ENCODE data around the gene SIMC1. TPM values are rescaled to one million over a fixed set of nuclear protein-coding genes. Genes with fewer than 3 reads are reported as not detected.

The SIMC1 gene
- polyA plus RNA-seq, 1 of the 3 experiments (the other 2 are of a cell fraction), result 12.4 TPM

DNA sequence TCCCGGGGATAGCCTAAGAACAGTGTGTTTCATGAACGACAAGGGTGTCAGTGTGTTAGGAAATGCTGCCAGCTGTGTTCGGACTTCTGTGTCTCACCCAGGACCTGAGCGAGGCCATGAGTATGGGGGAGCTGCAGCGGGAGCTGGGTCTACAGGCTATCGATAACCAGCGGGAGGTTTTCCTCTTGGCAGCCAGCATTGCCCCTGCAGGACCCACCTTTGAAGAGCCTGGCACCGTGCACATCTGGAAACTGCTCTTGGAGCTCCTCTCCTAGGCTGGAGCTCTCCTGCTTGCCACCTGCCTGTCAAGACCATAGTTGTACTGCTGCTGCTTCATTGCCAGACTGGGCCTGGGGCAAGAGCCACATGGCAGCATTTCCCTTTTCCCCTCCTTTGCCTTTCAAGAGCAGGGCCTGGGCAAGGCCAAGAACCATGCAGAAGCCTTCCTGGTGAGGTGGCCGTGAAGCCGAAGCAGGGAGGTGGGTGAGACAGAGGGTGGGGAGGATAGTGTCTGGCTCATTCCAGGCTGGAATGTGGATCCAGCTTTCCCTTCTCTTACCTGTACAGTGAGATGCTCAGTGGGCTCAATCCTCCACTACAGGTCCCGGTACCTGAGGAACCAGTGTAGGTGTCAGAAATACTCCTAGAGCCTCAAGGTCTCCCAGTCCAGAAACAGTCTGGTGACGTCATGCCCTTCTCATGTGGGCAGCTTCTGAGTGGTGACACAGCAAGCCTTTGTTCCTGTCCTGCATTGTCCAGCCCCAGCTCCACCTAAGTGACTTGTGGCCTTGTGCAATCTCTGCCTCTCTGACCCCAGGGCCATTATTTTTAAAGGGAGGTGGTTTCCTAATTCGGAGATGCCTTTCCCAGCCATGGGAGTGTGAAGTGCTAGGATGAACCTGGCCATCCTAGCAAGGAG is 133.7 kb downstream of the SIMC1 start (continued):
- TF ChIP-seq FOXM1 (IDR thresholded peaks at IDR 0.05; ENCODE audit: low read depth) (no peak), JUND (IDR thresholded peaks at IDR 0.05) (no peak), CHD2 (IDR thresholded peaks at IDR 0.05; ENCODE audit: low read length, partially characterized antibody) (no peak)

DNA sequence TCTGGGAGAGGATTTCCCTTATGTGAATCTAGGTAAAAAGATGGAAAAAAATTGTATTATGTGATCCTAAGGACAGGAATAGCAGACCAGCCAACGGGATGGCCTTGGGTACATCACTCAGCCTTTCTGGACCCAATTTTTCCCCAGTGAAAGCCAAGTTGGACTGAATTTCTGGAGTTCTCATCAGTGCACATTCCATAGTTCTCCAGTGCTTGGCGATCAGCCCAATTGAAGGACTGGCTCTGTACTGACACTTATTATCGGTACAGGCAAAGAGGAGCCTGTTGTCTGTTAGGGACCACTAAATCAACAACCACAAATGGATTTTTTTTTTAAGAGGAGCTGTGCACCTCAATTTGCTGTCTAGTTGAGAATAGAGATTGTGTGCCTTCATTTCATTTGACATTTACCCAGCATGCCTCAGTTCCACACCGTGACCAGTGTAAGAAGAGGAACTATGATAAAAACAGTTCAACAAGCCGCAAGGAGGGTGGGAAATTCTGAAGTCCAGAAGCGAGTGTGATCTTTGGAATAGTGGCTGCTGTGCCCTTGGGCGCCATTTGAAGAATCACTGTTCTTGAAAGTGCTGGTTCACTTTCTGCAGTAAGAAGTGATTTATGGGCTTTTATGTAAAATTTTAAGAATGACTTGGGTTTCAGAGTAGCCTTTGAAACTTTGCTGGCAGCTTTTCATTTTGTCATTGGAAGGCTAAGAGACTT is 135.0 kb downstream of the SIMC1 start:
- Histone ChIP-seq H3K36me3 (replicated peaks in 1 of 2; ENCODE audit: control insufficient read depth in 1 of 2, insufficient read depth in 2 of 2, low read length in 1 of 2) (peaks cover 4 to 18% of the 10 kb centered on the region in 2 experiments), H2AFZ (ENCODE audit: low read depth) (no peak overlapping the region), H3K79me2 (ENCODE audit: insufficient read depth) (no peaks in the 10 kb centered on the region), H4K20me1 (ENCODE audit: insufficient read depth) (no peaks in the 10 kb centered on the region), H3K4me2 (no peak overlapping the region), H3F3A (replicated peaks; ENCODE audit: insufficient read depth) (no peaks in the 10 kb centered on the region), H3K27ac (ENCODE audit: low read depth in 2 of 2, low read length in 1 of 2) (no peak overlapping the region), H3K9me3 (no peaks in the 10 kb centered on the region), H3K4me3 (ENCODE audit: low read depth in 2 of 2, low read length in 1 of 2) (no peak overlapping the region), H3K9me2 (no peaks in the 10 kb centered on the region), H3K9ac (no peak overlapping the region), H3K4me1 (ENCODE audit: control insufficient read depth in 1 of 2, insufficient read depth in 2 of 2, low read depth in 1 of 2, low read length in 1 of 2) (no peaks in the 10 kb centered on the region), H3K27me3 (ENCODE audit: insufficient read depth) (no peaks in the 10 kb centered on the region)
- DNase-seq, result no peak
- no peak for TF ChIP-seq POLR2AphosphoS5 (IDR thresholded peaks at IDR 0.05; ENCODE audit: low read depth, low read length)
- TF ChIP-seq, protein P1, sequence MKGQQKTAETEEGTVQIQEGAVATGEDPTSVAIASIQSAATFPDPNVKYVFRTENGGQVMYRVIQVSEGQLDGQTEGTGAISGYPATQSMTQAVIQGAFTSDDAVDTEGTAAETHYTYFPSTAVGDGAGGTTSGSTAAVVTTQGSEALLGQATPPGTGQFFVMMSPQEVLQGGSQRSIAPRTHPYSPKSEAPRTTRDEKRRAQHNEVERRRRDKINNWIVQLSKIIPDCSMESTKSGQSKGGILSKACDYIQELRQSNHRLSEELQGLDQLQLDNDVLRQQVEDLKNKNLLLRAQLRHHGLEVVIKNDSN (IDR thresholded peaks at IDR 0.05; ENCODE audit: borderline replicate concordance, low read depth), result no peak
- no peak for TF ChIP-seq TCF12 (IDR thresholded peaks at IDR 0.05)
- TF ChIP-seq, protein P2, sequence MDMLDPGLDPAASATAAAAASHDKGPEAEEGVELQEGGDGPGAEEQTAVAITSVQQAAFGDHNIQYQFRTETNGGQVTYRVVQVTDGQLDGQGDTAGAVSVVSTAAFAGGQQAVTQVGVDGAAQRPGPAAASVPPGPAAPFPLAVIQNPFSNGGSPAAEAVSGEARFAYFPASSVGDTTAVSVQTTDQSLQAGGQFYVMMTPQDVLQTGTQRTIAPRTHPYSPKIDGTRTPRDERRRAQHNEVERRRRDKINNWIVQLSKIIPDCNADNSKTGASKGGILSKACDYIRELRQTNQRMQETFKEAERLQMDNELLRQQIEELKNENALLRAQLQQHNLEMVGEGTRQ (IDR thresholded peaks at IDR 0.05; ENCODE audit: borderline replicate concordance, low read depth, low read length), result no peak
- TF ChIP-seq TEAD4 (IDR thresholded peaks at IDR 0.05; ENCODE audit: borderline replicate concordance, insufficient read depth), result no peak
- TF ChIP-seq GATA2 (CRISPR knock-in tag; IDR thresholded peaks at IDR 0.05), result no peak
- TF ChIP-seq, protein P3, sequence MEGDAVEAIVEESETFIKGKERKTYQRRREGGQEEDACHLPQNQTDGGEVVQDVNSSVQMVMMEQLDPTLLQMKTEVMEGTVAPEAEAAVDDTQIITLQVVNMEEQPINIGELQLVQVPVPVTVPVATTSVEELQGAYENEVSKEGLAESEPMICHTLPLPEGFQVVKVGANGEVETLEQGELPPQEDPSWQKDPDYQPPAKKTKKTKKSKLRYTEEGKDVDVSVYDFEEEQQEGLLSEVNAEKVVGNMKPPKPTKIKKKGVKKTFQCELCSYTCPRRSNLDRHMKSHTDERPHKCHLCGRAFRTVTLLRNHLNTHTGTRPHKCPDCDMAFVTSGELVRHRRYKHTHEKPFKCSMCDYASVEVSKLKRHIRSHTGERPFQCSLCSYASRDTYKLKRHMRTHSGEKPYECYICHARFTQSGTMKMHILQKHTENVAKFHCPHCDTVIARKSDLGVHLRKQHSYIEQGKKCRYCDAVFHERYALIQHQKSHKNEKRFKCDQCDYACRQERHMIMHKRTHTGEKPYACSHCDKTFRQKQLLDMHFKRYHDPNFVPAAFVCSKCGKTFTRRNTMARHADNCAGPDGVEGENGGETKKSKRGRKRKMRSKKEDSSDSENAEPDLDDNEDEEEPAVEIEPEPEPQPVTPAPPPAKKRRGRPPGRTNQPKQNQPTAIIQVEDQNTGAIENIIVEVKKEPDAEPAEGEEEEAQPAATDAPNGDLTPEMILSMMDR (IDR thresholded peaks at IDR 0.05), result no peak
- TF ChIP-seq RXRA (IDR thresholded peaks at IDR 0.05; ENCODE audit: borderline replicate concordance, low read depth), result no peak
- no peak for TF ChIP-seq SIN3A (IDR thresholded peaks at IDR 0.05; ENCODE audit: borderline replicate concordance, low read depth, low read length)
- TF ChIP-seq, protein P4, sequence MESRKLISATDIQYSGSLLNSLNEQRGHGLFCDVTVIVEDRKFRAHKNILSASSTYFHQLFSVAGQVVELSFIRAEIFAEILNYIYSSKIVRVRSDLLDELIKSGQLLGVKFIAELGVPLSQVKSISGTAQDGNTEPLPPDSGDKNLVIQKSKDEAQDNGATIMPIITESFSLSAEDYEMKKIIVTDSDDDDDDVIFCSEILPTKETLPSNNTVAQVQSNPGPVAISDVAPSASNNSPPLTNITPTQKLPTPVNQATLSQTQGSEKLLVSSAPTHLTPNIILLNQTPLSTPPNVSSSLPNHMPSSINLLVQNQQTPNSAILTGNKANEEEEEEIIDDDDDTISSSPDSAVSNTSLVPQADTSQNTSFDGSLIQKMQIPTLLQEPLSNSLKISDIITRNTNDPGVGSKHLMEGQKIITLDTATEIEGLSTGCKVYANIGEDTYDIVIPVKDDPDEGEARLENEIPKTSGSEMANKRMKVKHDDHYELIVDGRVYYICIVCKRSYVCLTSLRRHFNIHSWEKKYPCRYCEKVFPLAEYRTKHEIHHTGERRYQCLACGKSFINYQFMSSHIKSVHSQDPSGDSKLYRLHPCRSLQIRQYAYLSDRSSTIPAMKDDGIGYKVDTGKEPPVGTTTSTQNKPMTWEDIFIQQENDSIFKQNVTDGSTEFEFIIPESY (IDR thresholded peaks at IDR 0.05; ENCODE audit: borderline replicate concordance, low read depth), result no peak
- TF ChIP-seq, protein P5, sequence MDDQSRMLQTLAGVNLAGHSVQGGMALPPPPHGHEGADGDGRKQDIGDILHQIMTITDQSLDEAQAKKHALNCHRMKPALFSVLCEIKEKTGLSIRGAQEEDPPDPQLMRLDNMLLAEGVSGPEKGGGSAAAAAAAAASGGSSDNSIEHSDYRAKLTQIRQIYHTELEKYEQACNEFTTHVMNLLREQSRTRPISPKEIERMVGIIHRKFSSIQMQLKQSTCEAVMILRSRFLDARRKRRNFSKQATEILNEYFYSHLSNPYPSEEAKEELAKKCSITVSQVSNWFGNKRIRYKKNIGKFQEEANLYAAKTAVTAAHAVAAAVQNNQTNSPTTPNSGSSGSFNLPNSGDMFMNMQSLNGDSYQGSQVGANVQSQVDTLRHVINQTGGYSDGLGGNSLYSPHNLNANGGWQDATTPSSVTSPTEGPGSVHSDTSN (IDR thresholded peaks at IDR 0.05), result no peak
- TF ChIP-seq NRF1 (IDR thresholded peaks at IDR 0.05; ENCODE audit: low read depth, low read length), result no peak
- TF ChIP-seq GABPA (IDR thresholded peaks at IDR 0.05; ENCODE audit: low read depth), result no peak
- CTCF ChIA-PET, result no interaction called here
- WGBS (ENCODE audit: low lambda C conversion rate), result 94% methylated on average over 7 of the region's 7 CpGs
- POLR2A ChIA-PET, result interaction anchor here (2.1 to 2.3 kb wide), 2 partner anchors 11 to 15 kb away, joined by 7 read pairs; partner anchors contain the start of genes HIGD2A, KIAA1191 and NOP16

Data from SK-N-SH (cell line).